Osteoblast (primary cell): Measurements from ENCODE around the gene DTNBP1. TPM values are rescaled to one million over a fixed set of nuclear protein-coding genes. Genes with fewer than 3 reads are reported as not detected.

ENCODE experiments used
- DNase-seq: peaks from one replicate; pipeline ENCODE4 v3.0.0; 2011; ENCODE audit warnings: low spot score, mixed read lengths; ENCODE audit not compliant: insufficient read length; ENCODE audit errors: missing footprints
- H2AFZ ChIP-seq: 2 replicates; pipeline ENCODE4 v1.6.0; 2011; ENCODE audit warnings: mild to moderate bottlenecking, low read length
- H3K27ac ChIP-seq: 2 replicates; pipeline ENCODE4 v1.5.1; 2011; ENCODE audit warnings: mild to moderate bottlenecking, low read depth, low read length, moderate library complexity
- H3K27me3 ChIP-seq: 2 replicates; pipeline ENCODE4 v1.6.0; 2012; ENCODE audit warnings: mild to moderate bottlenecking, control low read depth, inconsistent platforms, low read length, moderate library complexity; ENCODE audit not compliant: insufficient read depth
- H3K36me3 ChIP-seq: 2 replicates; pipeline ENCODE4 v1.5.1; 2011; ENCODE audit warnings: mild to moderate bottlenecking, low read length, control low read depth, moderate library complexity; ENCODE audit not compliant: insufficient read depth
- H3K4me1 ChIP-seq: 2 replicates; pipeline ENCODE4 v1.5.1; 2011; ENCODE audit warnings: mild to moderate bottlenecking, low read length, control low read depth, moderate library complexity; ENCODE audit not compliant: insufficient read depth
- H3K4me2 ChIP-seq: 2 replicates; pipeline ENCODE4 v1.6.0; 2011; ENCODE audit warnings: mild to moderate bottlenecking, low read length; ENCODE audit not compliant: insufficient read depth
- H3K4me3 ChIP-seq: fragments of 200-600 bp; sonication (generic); 3 replicates; pipeline ENCODE4 v1.5.1; 2012; ENCODE audit warnings: mild to moderate bottlenecking, low read length, inconsistent platforms; ENCODE audit not compliant: insufficient read depth
- H3K79me2 ChIP-seq: 2 replicates; pipeline ENCODE4 v1.6.0; 2012; ENCODE audit warnings: mild to moderate bottlenecking, low read length, control low read depth, inconsistent platforms; ENCODE audit not compliant: insufficient read depth
- H3K9me3 ChIP-seq: 2 replicates; pipeline ENCODE4 v1.5.1; 2011; ENCODE audit warnings: low read depth, low read length, control low read depth
- H4K20me1 ChIP-seq: 2 replicates; pipeline ENCODE4 v1.6.0; 2012; ENCODE audit warnings: mild to moderate bottlenecking, low read length, control low read depth; ENCODE audit not compliant: insufficient read depth
- total RNA-seq: library from RNA; depleted of rRNA; stranded (reverse); fragments of >200 nt; gene quantifications from 2 replicates; pipeline ENCODE4 v1.2.3, GENCODE V29; 2012
- TF ChIP-seq, protein P1 (sequence below): IDR thresholded peaks from 2 replicates; pipeline ENCODE4 v1.5.1; 2011; ENCODE audit warnings: mild to moderate bottlenecking, low read depth, low read length, moderate library complexity; ENCODE audit errors: extremely low read depth

DTNBP1 gene
- total RNA-seq, 1 donor = 5.8 TPM

DNA sequence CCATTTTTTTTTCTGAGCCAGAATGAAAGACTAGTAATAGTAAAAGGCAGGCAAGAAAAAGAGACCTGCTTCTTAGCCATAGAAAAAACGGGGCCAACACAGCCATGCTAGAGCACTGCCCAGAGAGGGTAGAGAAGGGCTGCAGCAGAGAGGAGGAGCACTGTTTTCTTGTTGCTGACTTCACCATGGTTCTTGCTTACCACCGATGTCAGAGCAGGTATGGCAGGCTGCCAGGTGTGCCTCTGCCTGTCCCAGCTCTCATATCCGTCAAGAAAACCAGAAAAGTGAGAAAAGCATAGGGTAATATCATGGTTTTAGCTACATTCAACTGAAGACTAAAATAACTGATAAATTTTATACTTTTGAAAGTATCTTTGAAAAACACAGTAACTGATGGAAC is 60.7 kb downstream of the DTNBP1 start:
- Histone ChIP-seq H3K27me3 (no peaks in the 10 kb centered on the region), H3K36me3 (no peaks in the 10 kb centered on the region), H3K79me2 (no peaks in the 10 kb centered on the region), H3K9me3 (no peaks in the 10 kb centered on the region), H3K4me2 (no peak overlapping the region), H2AFZ (no peak overlapping the region), H4K20me1 (no peaks in the 10 kb centered on the region), H3K27ac (no peak overlapping the region), H3K4me3 (no peak overlapping the region), H3K4me1 (no peaks in the 10 kb centered on the region)
- no peak for DNase-seq
- TF ChIP-seq, protein P1, sequence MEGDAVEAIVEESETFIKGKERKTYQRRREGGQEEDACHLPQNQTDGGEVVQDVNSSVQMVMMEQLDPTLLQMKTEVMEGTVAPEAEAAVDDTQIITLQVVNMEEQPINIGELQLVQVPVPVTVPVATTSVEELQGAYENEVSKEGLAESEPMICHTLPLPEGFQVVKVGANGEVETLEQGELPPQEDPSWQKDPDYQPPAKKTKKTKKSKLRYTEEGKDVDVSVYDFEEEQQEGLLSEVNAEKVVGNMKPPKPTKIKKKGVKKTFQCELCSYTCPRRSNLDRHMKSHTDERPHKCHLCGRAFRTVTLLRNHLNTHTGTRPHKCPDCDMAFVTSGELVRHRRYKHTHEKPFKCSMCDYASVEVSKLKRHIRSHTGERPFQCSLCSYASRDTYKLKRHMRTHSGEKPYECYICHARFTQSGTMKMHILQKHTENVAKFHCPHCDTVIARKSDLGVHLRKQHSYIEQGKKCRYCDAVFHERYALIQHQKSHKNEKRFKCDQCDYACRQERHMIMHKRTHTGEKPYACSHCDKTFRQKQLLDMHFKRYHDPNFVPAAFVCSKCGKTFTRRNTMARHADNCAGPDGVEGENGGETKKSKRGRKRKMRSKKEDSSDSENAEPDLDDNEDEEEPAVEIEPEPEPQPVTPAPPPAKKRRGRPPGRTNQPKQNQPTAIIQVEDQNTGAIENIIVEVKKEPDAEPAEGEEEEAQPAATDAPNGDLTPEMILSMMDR = no peak

DNA sequence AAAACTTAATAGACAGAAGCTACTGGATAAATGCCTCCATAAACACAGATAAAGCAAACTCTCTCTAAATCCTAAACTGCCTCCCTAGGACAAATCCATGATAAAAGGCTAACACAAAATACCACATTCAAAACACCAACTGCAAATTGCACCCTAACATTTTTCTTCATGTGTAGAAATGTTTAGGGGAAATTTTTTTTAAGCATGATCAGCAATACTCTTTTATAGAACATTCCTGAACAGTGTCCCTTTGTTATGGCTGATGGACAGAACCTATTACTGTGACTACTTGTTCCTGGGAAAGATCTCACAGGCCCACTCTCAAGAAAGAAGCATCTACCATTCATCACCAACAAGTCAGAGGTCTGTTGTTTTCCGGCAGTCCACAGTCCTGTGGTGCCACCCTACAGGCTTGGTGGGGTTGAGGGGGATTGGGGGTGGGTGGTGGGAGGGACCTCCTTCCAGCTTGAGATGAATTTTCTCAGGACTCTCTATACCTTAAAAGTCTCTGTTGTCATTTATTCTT is 64.5 kb downstream of the DTNBP1 start:
- Histone ChIP-seq H3K79me2 (no peaks in the 10 kb centered on the region), H3K4me3 (no peak overlapping the region), H3K9me3 (no peaks in the 10 kb centered on the region), H3K27ac (no peak overlapping the region), H3K36me3 (no peaks in the 10 kb centered on the region), H4K20me1 (no peaks in the 10 kb centered on the region), H3K27me3 (no peaks in the 10 kb centered on the region), H2AFZ (no peak overlapping the region), H3K4me1 (no peaks in the 10 kb centered on the region), H3K4me2 (no peak overlapping the region)
- TF ChIP-seq, protein P1 = no peak
- DNase-seq = no peak

DNA sequence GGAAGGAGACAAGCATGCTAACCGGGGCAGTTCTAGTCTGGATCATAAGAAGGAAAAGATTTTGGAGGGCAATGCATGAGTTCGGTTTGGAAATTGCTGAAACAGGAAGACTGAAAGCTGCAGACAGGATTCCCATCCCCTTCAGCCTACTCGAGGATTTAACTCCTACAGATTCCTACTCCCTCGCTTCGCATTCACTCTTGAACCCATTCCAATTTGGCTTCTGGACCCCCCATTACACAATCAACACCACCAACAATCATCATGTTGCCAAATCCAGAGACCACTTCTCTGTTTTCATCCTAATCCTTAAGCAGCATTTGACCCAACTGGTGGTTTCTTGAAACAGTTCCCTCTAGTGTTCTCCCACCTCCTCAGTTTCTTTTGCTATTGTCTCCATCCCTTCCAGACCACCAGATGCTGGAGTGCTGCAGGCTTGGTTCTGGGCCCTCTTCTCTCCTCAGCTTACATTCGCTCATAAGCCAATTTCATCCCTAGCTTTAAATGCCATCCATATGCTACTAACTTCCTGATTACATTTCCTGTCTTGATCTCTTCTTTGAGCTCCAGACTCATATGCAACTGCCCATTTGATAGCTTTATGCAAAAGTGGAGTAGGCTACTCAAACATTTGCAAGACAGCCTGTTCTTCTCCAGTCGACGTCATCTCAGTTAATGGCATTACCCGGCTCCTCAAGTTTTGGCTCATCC is 66.5 kb downstream of the DTNBP1 start:
- Histone ChIP-seq H3K36me3 (no peaks in the 10 kb centered on the region), H3K79me2 (no peaks in the 10 kb centered on the region), H3K9me3 (no peaks in the 10 kb centered on the region), H3K27ac (no peak overlapping the region), H3K4me3 (no peak overlapping the region), H3K27me3 (no peaks in the 10 kb centered on the region), H3K4me1 (no peaks in the 10 kb centered on the region), H2AFZ (no peak overlapping the region), H3K4me2 (no peak overlapping the region), H4K20me1 (no peaks in the 10 kb centered on the region)
- TF ChIP-seq, protein P1 = no peak
- DNase-seq = no peak

DNA sequence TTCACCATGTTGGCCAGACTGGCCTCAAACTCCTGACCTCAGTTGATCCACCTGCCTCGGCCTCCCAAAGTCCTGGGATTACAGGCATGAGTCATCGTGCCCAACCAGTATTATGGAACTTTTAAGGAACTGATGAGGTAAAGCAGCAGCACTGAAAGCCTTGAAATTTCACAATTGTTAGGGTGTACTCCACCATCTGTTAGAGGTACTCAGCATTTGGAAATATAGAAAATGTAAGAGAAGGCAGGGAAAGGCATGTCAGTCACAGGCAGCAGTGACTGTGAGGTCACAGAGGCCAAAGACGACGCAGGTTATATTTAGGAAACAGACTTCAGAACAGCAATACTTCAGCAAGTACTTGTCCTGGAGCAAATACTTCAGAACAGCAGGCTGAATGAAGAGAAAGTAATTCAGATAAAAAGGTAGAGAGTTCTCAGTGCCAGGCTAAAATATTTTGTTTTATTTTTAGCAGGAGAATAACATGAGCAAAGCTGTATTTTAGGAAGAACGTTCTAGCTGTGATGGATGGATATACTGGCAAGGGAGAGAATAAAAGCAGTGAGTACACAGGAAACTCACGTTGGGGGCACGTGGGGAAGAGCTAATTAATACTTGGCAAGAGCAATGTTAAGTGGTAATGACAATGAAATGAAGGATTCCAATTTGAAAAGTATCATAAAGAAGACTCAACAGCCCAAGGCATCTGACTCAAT is 67.2 kb downstream of the DTNBP1 start:
- no peaks in the 10 kb centered on the region for H4K20me1 ChIP-seq
- H3K36me3 ChIP-seq = no peaks in the 10 kb centered on the region
- H3K79me2 ChIP-seq = no peaks in the 10 kb centered on the region
- H3K27me3 ChIP-seq = no peaks in the 10 kb centered on the region
- TF ChIP-seq, protein P1 = no peak
- H3K4me1 ChIP-seq = no peaks in the 10 kb centered on the region
- no peak overlapping the region for H3K4me2 ChIP-seq
- no peak overlapping the region for H3K4me3 ChIP-seq
- H3K27ac ChIP-seq = no peak overlapping the region
- no peaks in the 10 kb centered on the region for H3K9me3 ChIP-seq
- DNase-seq = no peak
- H2AFZ ChIP-seq = no peak overlapping the region
